NCI-H1092 (cell line): ENCODE results near the gene A4GALT.

ENCODE experiments used
- DNase-seq: peaks from one replicate; lab custom pipeline; 2025; lab: John Stamatoyannopoulos, UW

Gene A4GALT

DNA sequence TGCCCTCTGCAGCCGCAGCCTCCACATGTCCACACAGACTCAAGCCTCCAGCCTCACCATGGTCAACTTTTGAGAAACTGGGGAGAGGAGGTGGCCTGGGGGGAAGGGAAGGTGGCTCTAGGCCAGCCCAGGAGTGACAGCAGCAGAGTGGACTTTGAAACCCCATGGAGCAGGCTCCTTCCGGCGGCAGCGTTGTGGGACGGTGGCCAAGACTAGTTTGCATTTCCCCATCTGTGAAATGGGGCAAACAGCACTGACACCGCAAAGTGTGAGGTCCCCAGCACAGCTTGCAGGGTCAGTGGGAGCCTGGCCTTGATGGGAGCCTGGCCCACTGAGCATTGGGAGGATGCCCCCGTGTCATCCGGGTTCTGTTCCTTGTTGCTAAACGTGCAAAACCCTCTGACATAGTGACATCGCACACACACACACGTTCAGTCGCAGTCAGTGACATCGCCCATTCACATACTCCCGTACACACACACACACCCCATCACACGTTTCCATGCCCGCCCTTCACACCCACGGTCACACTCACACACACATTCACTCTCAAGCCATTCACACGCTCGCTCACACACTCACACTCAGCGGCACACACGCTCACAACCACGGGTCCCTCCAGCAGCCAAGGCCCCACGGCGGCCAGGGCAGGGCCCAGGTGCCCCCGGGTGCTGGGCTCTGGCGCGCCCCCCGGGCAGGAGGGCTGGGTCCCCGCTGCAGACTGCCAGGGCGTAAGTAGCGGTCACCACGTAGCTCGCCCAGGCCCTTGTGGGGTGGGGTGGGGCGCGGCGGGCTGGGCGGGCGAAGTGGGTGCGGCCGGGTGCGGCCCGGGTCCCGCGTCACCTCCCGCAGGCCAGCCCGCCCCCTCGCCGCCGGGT is 72.1 kb downstream of the A4GALT start:
- DNase-seq = no peak

DNA sequence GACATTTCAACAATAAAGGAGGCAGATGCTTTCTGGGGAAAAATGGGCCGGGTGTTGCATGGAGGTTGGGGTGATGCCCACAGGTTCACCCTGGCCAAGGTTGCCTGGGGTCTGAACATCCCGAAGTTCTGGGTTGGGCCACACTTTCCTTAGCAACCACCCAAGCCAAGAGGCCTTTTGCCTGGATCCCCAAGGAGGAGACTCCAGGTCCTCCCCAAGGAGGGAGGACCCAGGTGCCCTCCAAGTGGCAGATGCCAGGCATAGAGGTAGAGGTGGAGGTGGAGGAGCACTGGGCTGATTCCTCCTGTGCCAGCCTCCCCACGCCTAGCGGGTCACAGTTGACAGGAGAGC is 72.7 kb downstream of the A4GALT start:
- no peak for DNase-seq

DNA sequence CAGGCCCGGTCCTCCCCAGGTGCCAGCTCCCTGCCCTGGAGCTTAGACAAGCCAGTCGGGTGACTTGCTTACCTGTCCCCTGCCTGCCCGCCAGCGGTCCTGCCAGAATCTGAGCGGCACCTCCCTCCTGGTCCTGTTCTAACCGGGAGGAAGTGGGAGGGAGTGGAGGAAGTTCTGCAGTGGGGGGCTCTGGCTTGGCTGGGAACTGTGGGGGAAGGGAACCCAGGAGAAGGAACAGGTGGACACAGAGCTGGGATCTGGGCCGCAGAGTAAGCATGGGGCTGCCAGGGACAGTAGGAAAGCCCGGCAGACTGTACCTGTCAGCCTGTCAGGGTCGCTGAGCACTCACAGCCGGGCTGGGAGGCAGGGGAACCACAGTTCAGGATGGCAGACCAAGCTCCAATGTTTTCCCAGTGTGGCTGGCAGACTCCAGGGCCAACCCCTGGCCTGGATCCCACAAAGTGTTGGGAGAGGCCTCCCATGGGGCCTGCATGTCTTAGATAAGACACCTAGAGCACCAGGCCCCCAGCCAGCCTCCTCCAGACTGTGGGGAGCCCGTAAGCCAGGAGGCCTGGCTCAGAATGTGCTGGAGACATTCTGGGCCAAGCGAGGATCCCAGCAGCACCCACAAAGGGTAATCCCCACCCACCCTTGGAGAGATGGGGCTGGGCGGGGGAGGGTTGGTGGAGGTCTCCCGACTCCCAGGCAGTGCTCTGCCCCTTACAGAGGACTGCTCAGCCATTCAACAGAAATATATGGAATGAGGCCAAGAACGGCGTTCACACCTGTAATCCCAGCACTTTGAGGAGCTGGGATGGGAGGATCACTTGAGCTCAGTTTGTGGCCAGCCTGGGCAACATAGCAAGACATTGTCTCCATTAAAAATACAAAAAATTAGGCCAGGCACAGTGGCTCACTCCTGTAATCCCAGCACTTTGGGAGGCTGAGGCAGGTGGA is 73.8 kb downstream of the A4GALT start:
- no peak for DNase-seq

DNA sequence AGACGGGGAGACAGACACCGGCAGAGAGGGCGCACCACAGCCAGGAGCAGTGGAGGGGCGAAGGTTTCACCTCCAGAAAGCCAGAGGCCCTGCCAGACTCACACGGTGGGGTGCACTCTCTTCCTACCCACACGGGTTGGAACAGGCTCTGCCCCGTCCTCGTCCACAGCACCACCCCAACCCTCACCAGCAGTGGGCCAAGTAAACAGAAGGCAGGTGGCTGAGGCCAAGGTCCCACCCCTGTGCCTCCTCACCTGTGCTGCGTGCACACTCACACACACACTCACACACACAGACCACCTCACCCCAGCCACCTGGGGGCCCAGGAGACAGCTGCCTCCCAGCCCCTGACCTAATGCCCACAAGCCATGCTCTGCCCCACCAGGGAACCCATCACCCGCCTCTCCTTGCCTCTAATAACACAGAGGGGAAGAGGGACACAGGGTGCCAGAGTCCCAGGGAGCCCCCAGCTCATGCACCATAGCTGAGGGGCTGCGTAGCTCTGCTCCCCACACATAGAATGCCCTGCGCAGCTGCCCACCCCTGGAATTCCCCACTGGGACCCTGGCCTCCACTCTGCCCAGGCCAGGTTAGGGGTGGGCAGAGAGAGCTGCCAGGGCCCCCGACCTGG is 74.6 kb downstream of the A4GALT start:
- no peak for DNase-seq

DNA sequence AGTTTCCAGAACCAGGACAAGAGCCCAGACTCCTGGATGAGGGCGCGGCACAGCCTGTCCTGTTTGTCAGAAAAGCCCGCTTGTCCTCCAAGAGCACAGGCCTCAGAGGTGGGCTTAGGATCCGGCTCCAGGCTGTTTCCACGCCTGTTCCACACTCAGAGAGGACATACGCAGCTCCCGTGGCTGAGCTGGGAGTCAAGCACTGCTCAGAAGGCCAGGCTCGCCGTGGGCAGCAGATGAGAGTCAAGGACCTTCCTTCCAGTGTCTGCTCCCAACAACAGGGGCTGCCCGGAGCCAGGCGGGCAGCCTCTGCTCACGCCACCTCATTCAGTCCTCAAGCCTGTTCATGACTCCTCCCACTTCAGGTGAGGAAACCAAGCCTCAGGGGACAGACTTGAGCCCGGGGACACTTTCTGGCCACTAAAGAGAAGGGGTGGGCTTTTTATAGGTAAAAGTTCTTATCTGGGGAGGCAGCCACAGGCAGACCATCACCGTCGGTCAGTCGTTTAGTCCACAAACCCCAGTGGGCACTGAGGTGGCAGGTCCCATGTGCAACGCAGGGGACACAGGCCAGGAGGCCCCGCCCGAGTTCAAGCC is 75.2 kb downstream of the A4GALT start:
- DNase-seq = no peak

DNA sequence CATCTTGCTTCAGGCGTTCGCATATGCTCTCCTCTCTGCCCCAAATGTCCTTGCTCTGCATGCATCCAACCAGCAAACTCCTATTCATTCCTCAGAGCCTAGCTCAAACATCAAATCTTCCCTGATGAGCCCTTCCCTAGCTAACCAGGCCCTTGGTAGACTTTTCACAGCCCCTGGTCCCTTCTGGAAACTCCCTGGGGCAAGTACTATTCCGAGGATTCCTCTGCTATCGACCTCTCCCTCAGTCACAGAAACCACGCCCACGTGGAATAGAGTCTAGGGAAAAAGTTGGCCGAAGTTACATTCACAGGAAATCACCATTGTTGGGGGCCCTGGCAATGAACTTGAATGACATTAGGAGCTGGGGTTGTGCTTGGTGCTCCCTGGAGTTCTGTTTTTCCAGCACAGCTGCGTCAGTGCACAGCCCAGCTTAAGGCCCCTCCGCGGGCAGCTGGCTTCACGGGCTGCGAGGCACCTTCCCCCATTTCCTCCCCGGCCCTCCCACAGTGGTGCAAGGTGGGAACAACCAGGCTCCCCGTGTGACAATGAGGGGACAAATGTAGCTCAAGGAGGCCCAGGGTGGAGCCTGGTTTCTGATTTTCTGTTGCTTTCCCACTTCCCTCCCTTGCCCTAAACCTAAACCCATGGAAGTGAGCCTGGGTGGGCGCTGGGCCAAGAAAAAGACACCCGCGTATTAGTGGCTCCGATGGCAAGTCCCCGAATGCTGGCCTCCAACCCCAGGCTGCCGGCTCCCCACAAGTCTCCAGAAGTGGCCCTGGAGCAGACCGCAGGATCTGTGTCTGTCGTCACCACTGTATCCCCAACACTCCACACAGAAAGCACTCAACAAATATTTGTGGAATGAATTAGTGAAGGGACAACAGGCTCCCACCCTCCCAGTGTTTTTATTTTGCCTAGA is 76.0 kb downstream of the A4GALT start:
- DNase-seq = no peak

DNA sequence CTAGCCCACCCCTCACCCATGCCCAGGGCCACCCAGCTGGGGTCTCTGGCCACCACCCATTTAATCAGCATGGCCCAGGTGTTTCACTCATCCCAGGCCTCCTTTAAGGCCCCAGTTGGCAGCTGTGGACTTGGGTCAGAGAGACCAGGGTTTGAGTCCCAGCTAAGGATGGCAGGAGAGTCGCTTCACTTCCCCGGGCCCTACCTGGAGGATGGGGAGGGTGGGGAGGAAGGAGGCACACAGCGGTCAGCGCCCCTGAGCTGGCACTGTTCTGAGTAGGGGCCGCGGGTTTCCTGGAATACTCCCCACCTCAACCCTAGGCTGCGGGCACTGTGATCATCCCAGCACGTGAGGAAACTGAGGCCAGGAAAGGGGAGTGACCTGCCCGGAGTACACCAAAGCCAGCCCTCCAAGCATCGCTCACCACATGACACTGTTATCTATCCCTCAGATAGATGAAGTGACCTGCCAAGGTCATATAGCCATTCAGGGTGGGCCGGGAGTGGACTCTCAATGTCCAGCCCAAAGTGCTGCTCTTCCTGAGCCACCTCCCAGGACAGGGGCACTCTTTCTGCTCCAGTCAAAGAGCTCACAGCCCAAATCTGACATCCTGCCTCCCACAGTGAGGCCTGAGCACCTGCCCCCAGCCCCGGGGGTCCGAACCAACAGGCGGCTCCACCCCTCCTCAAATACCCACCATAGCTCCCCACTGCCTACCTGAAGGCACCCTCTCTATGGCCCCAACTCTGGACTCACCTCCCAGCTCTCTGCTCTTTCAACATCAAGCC is 76.8 kb downstream of the A4GALT start:
- no peak for DNase-seq

DNA sequence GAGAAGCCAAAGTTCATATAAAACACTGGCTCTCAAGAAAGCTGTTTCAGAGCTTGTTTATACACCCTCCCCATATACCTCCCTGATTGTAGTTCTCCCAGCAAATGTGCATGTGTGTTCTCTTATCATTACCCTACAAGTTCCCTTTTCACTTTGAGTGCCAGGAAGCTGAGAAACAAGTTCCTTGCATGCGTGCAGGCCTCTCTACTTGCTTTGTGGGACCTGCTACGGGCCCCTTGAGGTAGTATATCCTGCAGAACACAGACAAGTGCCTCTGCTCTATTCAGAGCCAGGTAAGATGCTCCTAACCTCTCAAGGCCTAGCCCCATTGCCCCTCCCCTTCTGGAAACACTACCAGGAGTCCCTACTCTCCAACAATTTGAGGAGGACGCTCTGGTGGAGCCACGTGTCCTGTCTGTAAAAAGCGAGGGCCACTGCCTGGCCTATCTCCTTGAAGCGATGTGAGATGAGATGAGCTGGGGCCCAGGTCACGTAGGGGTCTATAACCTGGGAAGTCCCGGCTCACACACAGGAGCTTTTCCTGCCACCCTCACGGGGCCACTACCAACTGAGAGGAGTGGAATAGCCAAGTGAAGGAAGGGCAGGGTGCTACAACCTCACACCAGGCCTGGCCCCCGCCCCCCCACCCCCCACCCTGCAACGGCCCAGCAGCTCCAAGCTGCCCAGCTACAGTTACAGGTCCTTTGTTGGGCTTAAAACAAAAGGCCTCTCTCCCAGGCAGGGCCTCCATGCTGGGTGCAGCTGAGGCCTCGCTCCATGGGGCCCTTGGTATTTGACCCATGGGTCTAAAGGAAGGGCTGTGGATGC is 77.7 kb downstream of the A4GALT start:
- DNase-seq = no peak
